D721Med (cell line): Measurements from ENCODE around the gene NR1I3.

Experiments used
- DNase-seq: peaks from one replicate; pipeline ENCODE4 v3.0.0; 2011; ENCODE audit warnings: low spot score; ENCODE audit not compliant: insufficient read length
- FAIRE-seq: peaks from 2 replicates; lab custom pipeline; 2011; peaks lifted over from hg19 to GRCh38; lab: Jason Lieb, UNC
- CTCF ChIP-seq: IDR thresholded peaks from 2 replicates; pipeline ENCODE4 v1.5.1; 2012; ENCODE audit warnings: mild to moderate bottlenecking, control low read depth; ENCODE audit not compliant: insufficient read depth; ENCODE audit errors: missing control alignments

Gene NR1I3

GRCh38 chr1:161223805-161224694 is 14.0 kb downstream of the NR1I3 start:
- no peak for DNase-seq
- TF ChIP-seq CTCF = no peak
- no peak for FAIRE-seq

DNA sequence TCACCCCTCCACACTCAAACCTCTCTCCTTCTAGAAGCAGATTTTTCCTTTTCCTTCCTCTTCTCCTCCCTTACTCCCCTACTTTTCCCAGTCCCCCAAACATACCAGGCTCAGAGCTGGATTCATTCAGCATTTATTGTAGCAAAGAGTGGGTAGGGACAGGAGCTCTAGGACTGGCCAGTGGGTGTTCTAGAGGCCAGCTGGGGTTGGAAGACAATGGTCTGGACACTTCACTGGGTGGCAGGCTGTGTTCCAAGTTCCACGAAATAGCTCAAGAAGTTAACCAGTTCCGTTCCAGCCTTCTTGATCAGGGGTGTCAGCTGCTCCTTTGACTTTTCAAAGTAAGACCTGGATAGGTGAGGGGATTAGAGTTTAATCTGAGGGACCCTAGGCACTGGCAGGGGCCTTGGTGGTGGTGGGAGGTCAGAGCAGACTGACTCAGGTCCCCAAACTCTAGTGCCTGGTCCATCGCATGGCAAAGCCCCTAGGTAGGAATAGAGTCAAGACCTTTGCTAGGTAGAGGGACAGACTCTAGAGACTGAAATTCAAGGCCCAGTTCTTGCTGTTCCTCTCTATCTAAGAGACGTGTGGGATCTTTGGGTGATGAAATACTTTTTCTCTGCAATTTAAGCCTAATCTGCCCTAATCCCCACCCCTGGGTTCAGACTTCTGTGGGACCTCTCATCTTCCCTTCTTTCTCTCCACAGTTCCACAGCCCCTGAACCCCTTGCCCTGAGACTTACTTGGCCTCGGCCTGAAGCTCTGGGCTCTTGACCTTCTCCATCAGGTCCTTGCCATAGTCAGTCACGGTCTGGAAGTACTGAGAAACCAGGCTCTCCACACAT is 15.6 kb downstream of the NR1I3 start:
- TF ChIP-seq CTCF = no peak
- FAIRE-seq (no peak), DNase-seq (no peak)

DNA sequence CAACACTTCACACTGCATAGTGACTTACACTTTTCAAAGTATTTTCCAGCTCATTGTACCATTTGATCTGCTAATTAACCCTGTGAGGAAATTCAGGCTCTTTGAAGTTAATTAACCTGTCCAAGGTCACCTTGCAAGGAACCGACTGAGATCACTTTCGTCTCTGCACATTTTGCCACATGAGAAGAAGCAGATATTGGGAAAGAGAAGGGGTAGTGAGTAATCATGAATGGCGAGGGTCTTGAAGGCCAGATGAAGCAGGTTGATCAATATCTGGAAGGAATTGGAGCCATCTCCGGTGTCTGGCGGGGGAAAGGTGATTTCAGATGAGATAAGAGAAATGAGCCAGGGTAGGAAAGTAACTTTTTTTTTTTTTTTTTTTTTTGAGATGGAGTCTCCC is 18.0 kb downstream of the NR1I3 start:
- DNase-seq (no peak), FAIRE-seq (no peak)
- TF ChIP-seq CTCF = no peak

DNA sequence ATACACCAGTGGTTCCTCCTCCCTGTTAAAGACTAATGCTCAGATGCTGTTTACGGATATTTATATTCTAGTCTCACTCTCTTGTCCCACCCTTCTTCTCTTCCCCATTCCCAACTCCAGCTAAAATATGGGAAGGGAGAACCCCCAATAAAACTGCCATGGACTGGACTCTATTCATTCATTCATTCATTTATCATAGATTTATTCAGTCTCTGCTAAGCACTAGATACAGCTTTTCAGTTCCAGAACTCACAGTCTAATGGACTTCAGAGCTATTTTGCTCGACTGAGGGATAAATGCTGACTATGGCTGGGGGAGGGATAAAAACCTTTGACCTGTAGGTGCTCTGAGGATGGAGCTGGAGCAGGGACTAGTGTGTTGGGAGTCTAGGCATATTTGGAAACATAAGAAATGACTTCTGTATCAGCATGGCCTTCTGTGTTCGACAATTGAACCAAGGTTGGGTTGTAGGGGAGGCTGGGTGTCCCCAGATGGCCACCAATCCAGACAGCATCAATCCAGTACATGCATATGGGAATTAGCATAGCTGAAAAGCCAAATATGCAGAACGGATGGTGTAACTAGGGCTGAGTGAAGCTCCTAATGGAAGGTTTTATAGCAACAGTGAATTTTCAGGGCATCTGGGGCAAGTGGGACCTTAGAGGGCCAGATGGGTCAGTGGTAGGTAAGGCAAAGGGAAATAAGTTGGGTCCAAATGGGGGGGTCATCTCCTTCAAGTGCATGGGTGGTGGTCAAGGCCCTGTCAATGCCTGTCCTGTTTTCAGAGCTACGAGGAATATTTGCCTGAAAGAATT is 18.7 kb downstream of the NR1I3 start:
- FAIRE-seq = no peak

DNA sequence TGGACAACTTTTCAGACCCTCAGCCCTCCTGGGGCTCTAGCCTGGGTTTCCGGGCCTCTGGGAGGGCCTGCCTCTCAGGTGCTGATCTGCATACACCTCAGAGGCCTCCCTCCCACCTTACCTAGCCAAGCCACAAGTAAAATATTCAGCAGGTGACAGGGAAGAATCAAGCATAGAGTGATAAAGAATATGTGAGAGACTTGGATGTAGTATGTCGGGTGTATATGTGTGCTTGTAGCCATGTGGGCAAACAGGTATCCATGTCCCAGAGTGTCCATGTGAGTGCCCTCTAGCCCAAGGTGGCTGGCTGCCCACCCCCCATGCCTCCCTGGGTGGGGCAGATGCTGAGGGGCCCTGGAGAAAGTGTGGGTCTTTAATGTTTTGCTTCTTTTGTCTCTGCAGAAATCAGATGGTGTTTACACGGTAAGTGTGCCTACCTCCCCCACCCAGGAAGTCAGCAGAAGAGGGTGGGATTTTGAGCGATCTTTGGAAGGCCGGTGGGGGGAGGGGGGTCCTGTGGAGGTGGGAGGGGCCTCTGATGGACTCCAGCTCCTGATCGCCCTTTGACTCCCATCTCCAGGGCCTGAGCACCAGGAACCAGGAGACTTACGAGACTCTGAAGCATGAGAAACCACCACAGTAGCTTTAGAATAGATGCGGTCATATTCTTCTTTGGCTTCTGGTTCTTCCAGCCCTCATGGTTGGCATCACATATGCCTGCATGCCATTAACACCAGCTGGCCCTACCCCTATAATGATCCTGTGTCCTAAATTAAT is 19.5 kb downstream of the NR1I3 start:
- no peak for DNase-seq
- TF ChIP-seq CTCF = no peak
- FAIRE-seq = no peak

More for the DNA sequence above, 18.7 kb downstream of the NR1I3 start:
- TF ChIP-seq CTCF = no peak
- DNase-seq = no peak

DNA sequence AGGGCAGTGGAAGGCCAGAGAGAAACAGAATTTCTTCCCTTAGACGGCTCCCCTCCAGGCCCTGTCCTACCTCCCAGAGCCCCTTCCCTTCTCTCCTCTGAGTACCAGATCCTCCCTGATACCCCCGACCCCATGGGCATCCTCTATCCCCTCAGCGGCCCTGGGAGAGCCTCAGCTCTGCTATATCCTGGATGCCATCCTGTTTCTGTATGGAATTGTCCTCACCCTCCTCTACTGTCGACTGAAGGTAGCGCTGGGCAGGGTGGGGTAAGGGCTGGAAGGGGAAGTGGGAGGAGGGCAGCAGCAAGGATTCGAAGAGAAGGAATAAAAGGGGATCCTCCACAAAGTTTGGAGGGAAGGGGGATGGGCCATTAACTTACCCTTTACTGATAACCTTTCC is 20.2 kb downstream of the NR1I3 start:
- no peak for TF ChIP-seq CTCF
- DNase-seq = no peak
- no peak for FAIRE-seq
